IgD-negative memory B cell (primary cell): ENCODE measurements around the gene CUL9. TPM values are rescaled to one million over a fixed set of nuclear protein-coding genes. Genes with fewer than 3 reads are reported as not detected.
A peak's percentile ranks its signal among the peaks of the same experiment; 100 is the strongest.

Experiments
- H3K27ac Mint-ChIP-seq, 3 donors: one replicate each; pipeline ENCODE4 v1.8.0; 2020 to 2022; ENCODE audit warnings: mild to moderate bottlenecking in 3 of 3, mixed read lengths in 3 of 3, moderate library complexity in 1 of 3
- H3K27me3 Mint-ChIP-seq: one replicate; pipeline ENCODE4 v1.8.0; 2021; ENCODE audit warnings: mixed read lengths
- H3K36me3 Mint-ChIP-seq: one replicate; pipeline ENCODE4 v1.8.0; 2020; ENCODE audit warnings: mild to moderate bottlenecking, mixed read lengths
- H3K4me1 Mint-ChIP-seq, 3 donors: one replicate each; pipeline ENCODE4 v1.8.0; 2020 to 2022; ENCODE audit warnings: mixed read lengths in 3 of 3, mild to moderate bottlenecking in 1 of 3
- H3K4me3 Mint-ChIP-seq, 4 donors: one replicate each; pipeline ENCODE4 v1.8.0; 2020 to 2022; ENCODE audit warnings: mild to moderate bottlenecking in 4 of 4, mixed read lengths in 4 of 4, moderate library complexity in 3 of 4
- H3K9me3 Mint-ChIP-seq, 3 donors: one replicate each; pipeline ENCODE4 v1.8.0; 2020 to 2021; ENCODE audit warnings: mixed read lengths in 3 of 3, mild to moderate bottlenecking in 1 of 3
- polyA plus RNA-seq: library from polyadenylated mRNA; unstranded; fragments of 300-500 nt; fragmentation: Illumina TruSeq; gene quantifications from one replicate; pipeline ENCODE4 v1.2.3, GENCODE V29; 2021

CUL9 gene
- polyA plus RNA-seq, 1 donor from 2014 or later = 13.1 TPM

- peaks cover 2 to 5% (median 4%) of the 10 kb centered on the region in 3 donors for H3K9me3 Mint-ChIP-seq
- H3K27ac Mint-ChIP-seq = no peak within 1 kb of the TSS
Observed at GRCh38 chr6:43242908-43243663, 61.1 kb downstream of the CUL9 start, which contains the start of gene TTBK1. Gene TTBK1 (plus strand): TSS chr6:43243481. CDS start chr6:43246661, 3,180 bp downstream.

GRCh38 chr6:43243664-43244321 is 61.8 kb downstream of the CUL9 start:
- H3K9me3 Mint-ChIP-seq = peaks cover 2 to 5% (median 4%) of the 10 kb centered on the region in 3 donors
- peaks cover 22% of the 10 kb centered on the region for H3K27me3 Mint-ChIP-seq
- H3K27ac Mint-ChIP-seq = no peak overlapping the region
- no peaks in the 10 kb centered on the region for H3K36me3 Mint-ChIP-seq
- no peak overlapping the region for H3K4me3 Mint-ChIP-seq
- peaks cover 0 to 10% (median 9%) of the 10 kb centered on the region in 3 donors for H3K4me1 Mint-ChIP-seq

More at GRCh38 chr6:43242908-43243663, 61.1 kb downstream of the CUL9 start, which contains the start of gene TTBK1:
- H3K36me3 Mint-ChIP-seq = no peaks in the 10 kb centered on the region
- H3K4me1 Mint-ChIP-seq = peaks cover 0 to 10% (median 9%) of the 10 kb centered on the region in 3 donors
- peaks cover 22% of the 10 kb centered on the region for H3K27me3 Mint-ChIP-seq
- H3K4me3 Mint-ChIP-seq = no peak within 1 kb of the TSS

GRCh38 chr6:43246301-43247113 is 64.5 kb downstream of the CUL9 start:
- Mint-ChIP-seq H3K4me1 (peaks cover 0 to 13% (median 9%) of the 10 kb centered on the region in 3 donors), H3K4me3 (peak overlapping the region in 3 of 4 donors; percentile 86 to 97 (median 96)), H3K27ac (peak overlapping the region; percentile 73 to 81 (median 74)), H3K27me3 (peaks cover 16% of the 10 kb centered on the region), H3K36me3 (no peaks in the 10 kb centered on the region), H3K9me3 (no peaks in the 10 kb centered on the region)

- Mint-ChIP-seq H3K27ac (peak overlapping the region; percentile 73 to 81 (median 74)), H3K9me3 (no peaks in the 10 kb centered on the region), H3K36me3 (no peaks in the 10 kb centered on the region), H3K4me3 (peak overlapping the region in 3 of 4 donors; percentile 86 to 97 (median 96)), H3K27me3 (peaks cover 19% of the 10 kb centered on the region), H3K4me1 (peaks cover 0 to 13% (median 9%) of the 10 kb centered on the region in 3 donors)
Observed at GRCh38 chr6:43247114-43247999, 65.4 kb downstream of the CUL9 start.

- peaks cover 0 to 13% (median 9%) of the 10 kb centered on the region in 3 donors for H3K4me1 Mint-ChIP-seq
Observed at GRCh38 chr6:43248101-43248500, 66.1 kb downstream of the CUL9 start.

GRCh38 chr6:43248791-43249190 is 66.8 kb downstream of the CUL9 start:
- Mint-ChIP-seq H3K36me3 (peaks cover 2% of the 10 kb centered on the region), H3K27ac (no peak overlapping the region), H3K4me3 (peak overlapping the region in 1 of 4 donors; percentile 41)

More at GRCh38 chr6:43248101-43248500, 66.1 kb downstream of the CUL9 start:
- peaks cover 2% of the 10 kb centered on the region for H3K36me3 Mint-ChIP-seq
- peak overlapping the region in 2 of 4 donors; percentile 86 to 96 for H3K4me3 Mint-ChIP-seq
- peaks cover 19% of the 10 kb centered on the region for H3K27me3 Mint-ChIP-seq
- H3K27ac Mint-ChIP-seq = peak overlapping the region in 1 of 3 donors; percentile 73
- H3K9me3 Mint-ChIP-seq = no peaks in the 10 kb centered on the region

GRCh38 chr6:43250992-43251373 is 69.0 kb downstream of the CUL9 start:
- H3K9me3 Mint-ChIP-seq = no peaks in the 10 kb centered on the region
- peaks cover 0 to 13% (median 9%) of the 10 kb centered on the region in 3 donors for H3K4me1 Mint-ChIP-seq
- H3K4me3 Mint-ChIP-seq = peak overlapping the region in 1 of 4 donors; percentile 70
- H3K27ac Mint-ChIP-seq = no peak overlapping the region
- H3K27me3 Mint-ChIP-seq = peaks cover 21% of the 10 kb centered on the region
- peaks cover 4% of the 10 kb centered on the region for H3K36me3 Mint-ChIP-seq

More at GRCh38 chr6:43248791-43249190, 66.8 kb downstream of the CUL9 start:
- Mint-ChIP-seq H3K4me1 (peaks cover 0 to 13% (median 9%) of the 10 kb centered on the region in 3 donors), H3K9me3 (no peaks in the 10 kb centered on the region), H3K27me3 (peaks cover 19% of the 10 kb centered on the region)

- H3K27ac Mint-ChIP-seq = no peak overlapping the region
- H3K4me1 Mint-ChIP-seq = peaks cover 0 to 3% (median 3%) of the 10 kb centered on the region in 3 donors
- peaks cover 4% of the 10 kb centered on the region for H3K36me3 Mint-ChIP-seq
- H3K9me3 Mint-ChIP-seq = no peaks in the 10 kb centered on the region
- no peak overlapping the region for H3K4me3 Mint-ChIP-seq
- H3K27me3 Mint-ChIP-seq = peaks cover 24% of the 10 kb centered on the region
Observed at GRCh38 chr6:43253401-43253800, 71.4 kb downstream of the CUL9 start.

GRCh38 chr6:43254138-43254817 is 72.3 kb downstream of the CUL9 start:
- Mint-ChIP-seq H3K27ac (no peak overlapping the region), H3K36me3 (peaks cover 4% of the 10 kb centered on the region), H3K27me3 (peaks cover 25% of the 10 kb centered on the region), H3K4me3 (no peak overlapping the region), H3K9me3 (no peaks in the 10 kb centered on the region), H3K4me1 (peaks cover 0 to 3% (median 3%) of the 10 kb centered on the region in 3 donors)

GRCh38 chr6:43254846-43255245 is 72.8 kb downstream of the CUL9 start:
- Mint-ChIP-seq H3K27me3 (peaks cover 26% of the 10 kb centered on the region), H3K9me3 (no peaks in the 10 kb centered on the region), H3K4me3 (no peak overlapping the region), H3K36me3 (peaks cover 4% of the 10 kb centered on the region), H3K4me1 (peaks cover 0 to 3% (median 3%) of the 10 kb centered on the region in 3 donors), H3K27ac (no peak overlapping the region)

GRCh38 chr6:43255408-43256054 is 73.5 kb downstream of the CUL9 start:
- H3K4me3 Mint-ChIP-seq = no peak overlapping the region
- peaks cover 4% of the 10 kb centered on the region for H3K36me3 Mint-ChIP-seq
- H3K27ac Mint-ChIP-seq = no peak overlapping the region
- peaks cover 0 to 3% (median 3%) of the 10 kb centered on the region in 3 donors for H3K4me1 Mint-ChIP-seq
- peaks cover 26% of the 10 kb centered on the region for H3K27me3 Mint-ChIP-seq
- no peaks in the 10 kb centered on the region for H3K9me3 Mint-ChIP-seq

- H3K4me1 Mint-ChIP-seq = peaks cover 0 to 3% (median 0%) of the 10 kb centered on the region in 3 donors
- H3K27me3 Mint-ChIP-seq = peaks cover 15% of the 10 kb centered on the region
- H3K36me3 Mint-ChIP-seq = peaks cover 4% of the 10 kb centered on the region
- H3K27ac Mint-ChIP-seq = peak overlapping the region in 1 of 3 donors; percentile 43
- no peaks in the 10 kb centered on the region for H3K9me3 Mint-ChIP-seq
- H3K4me3 Mint-ChIP-seq = no peak overlapping the region
Observed at GRCh38 chr6:43256670-43257366, 74.8 kb downstream of the CUL9 start.
